Measurements from ENCODE around the gene SEMA5B. TPM values are rescaled to one million over a fixed set of nuclear protein-coding genes. Genes with fewer than 3 reads are reported as not detected.

Gene SEMA5B
- total RNA-seq, 1 experiment from 2014 or later, result 0.16 TPM

GRCh38 chr3:123021996-123022510 lies 5.5 kb downstream of the SEMA5B start:
- Histone ChIP-seq H3K9me3 (replicated peaks) (no peaks in the 10 kb centered on the region), H3K36me3 (no peaks in the 10 kb centered on the region), H3K27me3 (peaks cover 20% of the 10 kb centered on the region), H3K27ac (no peak overlapping the region), H3K4me1 (peaks cover 5% of the 10 kb centered on the region; the same call in 1 of the 2 replicates), H3K4me3 (no peak overlapping the region)
- peak in 1 of 2 experiments; percentile 28 for DNase-seq

- H3K4me1 ChIP-seq, result peaks cover 5% of the 10 kb centered on the region; the same call in 1 of the 2 replicates
- peaks cover 20% of the 10 kb centered on the region for H3K27me3 ChIP-seq
- no peak for DNase-seq
Observed at GRCh38 chr3:123021388-123021787, 6.2 kb downstream of the SEMA5B start.

GRCh38 chr3:123020709-123021108 lies 6.9 kb downstream of the SEMA5B start:
- Histone ChIP-seq H3K36me3 (no peaks in the 10 kb centered on the region), H3K4me3 (no peak overlapping the region), H3K4me1 (peaks cover 5% of the 10 kb centered on the region; the same call in 1 of the 2 replicates), H3K27ac (no peak overlapping the region), H3K9me3 (replicated peaks) (no peaks in the 10 kb centered on the region), H3K27me3 (peaks cover 17% of the 10 kb centered on the region)
- DNase-seq, result no peak

More at GRCh38 chr3:123021388-123021787, 6.2 kb downstream of the SEMA5B start:
- Histone ChIP-seq H3K36me3 (no peaks in the 10 kb centered on the region), H3K9me3 (replicated peaks) (no peaks in the 10 kb centered on the region), H3K27ac (no peak overlapping the region), H3K4me3 (no peak overlapping the region)

GRCh38 chr3:123019591-123019990 lies 8.0 kb downstream of the SEMA5B start:
- no peak overlapping the region for H3K27ac ChIP-seq
- peaks cover 14% of the 10 kb centered on the region; the same call in 1 of the 2 replicates for H3K27me3 ChIP-seq
- H3K4me3 ChIP-seq, result no peak overlapping the region
- peaks cover 5% of the 10 kb centered on the region; the same call in 1 of the 2 replicates for H3K4me1 ChIP-seq
- H3K36me3 ChIP-seq, result no peaks in the 10 kb centered on the region
- no peaks in the 10 kb centered on the region for H3K9me3 ChIP-seq (replicated peaks)
- no peak for DNase-seq

GRCh38 chr3:123019161-123019560 lies 8.4 kb downstream of the SEMA5B start:
- Histone ChIP-seq H3K27me3 (peaks cover 14% of the 10 kb centered on the region; the same call in 1 of the 2 replicates), H3K4me3 (no peak overlapping the region)
- DNase-seq, result no peak

GRCh38 chr3:123018683-123019082 lies 8.9 kb downstream of the SEMA5B start:
- Histone ChIP-seq H3K4me3 (no peak overlapping the region), H3K4me1 (peaks cover 5% of the 10 kb centered on the region; the same call in 1 of the 2 replicates), H3K27ac (no peak overlapping the region), H3K36me3 (no peaks in the 10 kb centered on the region), H3K9me3 (replicated peaks) (no peaks in the 10 kb centered on the region), H3K27me3 (peaks cover 14% of the 10 kb centered on the region; the same call in 1 of the 2 replicates)
- no peak for DNase-seq

More at GRCh38 chr3:123019161-123019560, 8.4 kb downstream of the SEMA5B start:
- no peaks in the 10 kb centered on the region for H3K9me3 ChIP-seq (replicated peaks)
- H3K4me1 ChIP-seq, result peaks cover 5% of the 10 kb centered on the region; the same call in 1 of the 2 replicates
- H3K36me3 ChIP-seq, result no peaks in the 10 kb centered on the region
- no peak overlapping the region for H3K27ac ChIP-seq

GRCh38 chr3:123015596-123015995 lies 12.0 kb downstream of the SEMA5B start:
- H3K4me3 ChIP-seq, result no peak overlapping the region
- H3K27ac ChIP-seq, result no peak overlapping the region
- DNase-seq, result no peak
- no peaks in the 10 kb centered on the region for H3K4me1 ChIP-seq
- H3K36me3 ChIP-seq, result no peaks in the 10 kb centered on the region
- H3K9me3 ChIP-seq (replicated peaks), result no peaks in the 10 kb centered on the region
- H3K27me3 ChIP-seq, result peaks cover 10% of the 10 kb centered on the region; the same call in 1 of the 2 replicates

GRCh38 chr3:123013876-123014275 lies 13.7 kb downstream of the SEMA5B start:
- peaks cover 4% of the 10 kb centered on the region; the same call in 1 of the 2 replicates for H3K27me3 ChIP-seq
- peak; percentile 56 to 75 for DNase-seq
- no peak overlapping the region for H3K4me3 ChIP-seq
- H3K27ac ChIP-seq, result no peak overlapping the region
- H3K36me3 ChIP-seq, result no peaks in the 10 kb centered on the region
- no peaks in the 10 kb centered on the region for H3K9me3 ChIP-seq (replicated peaks)
- H3K4me1 ChIP-seq, result peaks cover 4% of the 10 kb centered on the region

GRCh38 chr3:123012652-123013051 lies 14.9 kb downstream of the SEMA5B start:
- H3K36me3 ChIP-seq, result no peaks in the 10 kb centered on the region
- DNase-seq, result no peak
- H3K4me1 ChIP-seq, result peaks cover 8% of the 10 kb centered on the region
- H3K27me3 ChIP-seq, result no peaks in the 10 kb centered on the region; the same call in 1 of the 2 replicates
- H3K9me3 ChIP-seq (replicated peaks), result no peaks in the 10 kb centered on the region
- no peak overlapping the region for H3K27ac ChIP-seq
- no peak overlapping the region for H3K4me3 ChIP-seq

GRCh38 chr3:123011447-123011846 lies 16.1 kb downstream of the SEMA5B start:
- Histone ChIP-seq H3K4me1 (peaks cover 8% of the 10 kb centered on the region), H3K36me3 (no peaks in the 10 kb centered on the region), H3K27me3 (no peaks in the 10 kb centered on the region; the same call in 1 of the 2 replicates), H3K9me3 (replicated peaks) (no peaks in the 10 kb centered on the region), H3K4me3 (no peak overlapping the region), H3K27ac (no peak overlapping the region)
- DNase-seq, result no peak

- Histone ChIP-seq H3K4me3 (no peak overlapping the region), H3K4me1 (peaks cover 8% of the 10 kb centered on the region), H3K9me3 (replicated peaks) (no peaks in the 10 kb centered on the region), H3K27ac (no peak overlapping the region), H3K27me3 (no peaks in the 10 kb centered on the region; the same call in 1 of the 2 replicates), H3K36me3 (no peaks in the 10 kb centered on the region)
- DNase-seq, result peak; percentile 47 to 73
Observed at GRCh38 chr3:123008840-123009239, 18.7 kb downstream of the SEMA5B start.

GRCh38 chr3:123006609-123007008 lies 21.0 kb downstream of the SEMA5B start:
- Histone ChIP-seq H3K27me3 (peaks cover 6% of the 10 kb centered on the region; the same call in 1 of the 2 replicates), H3K4me3 (no peak overlapping the region), H3K4me1 (peaks cover 8% of the 10 kb centered on the region), H3K27ac (no peak overlapping the region), H3K36me3 (no peaks in the 10 kb centered on the region), H3K9me3 (replicated peaks) (no peaks in the 10 kb centered on the region)
- no peak for DNase-seq

GRCh38 chr3:123005291-123005690 lies 22.3 kb downstream of the SEMA5B start:
- DNase-seq, result no peak
- H3K4me3 ChIP-seq, result no peak overlapping the region
- peaks cover 8% of the 10 kb centered on the region for H3K4me1 ChIP-seq
- peaks cover 6% of the 10 kb centered on the region; the same call in 1 of the 2 replicates for H3K27me3 ChIP-seq
- H3K9me3 ChIP-seq (replicated peaks), result no peaks in the 10 kb centered on the region
- no peaks in the 10 kb centered on the region for H3K36me3 ChIP-seq
- H3K27ac ChIP-seq, result no peak overlapping the region

GRCh38 chr3:123004201-123004918 lies 23.2 kb downstream of the SEMA5B start:
- H3K27me3 ChIP-seq, result 0 out of 2 replicates have a peak, but pooled peaks cover 6% of the 10 kb centered on the region
- no peak overlapping the region for H3K27ac ChIP-seq
- peaks cover 8% of the 10 kb centered on the region for H3K4me1 ChIP-seq
- DNase-seq, result no peak
- no peaks in the 10 kb centered on the region for H3K36me3 ChIP-seq
- H3K9me3 ChIP-seq (replicated peaks), result no peaks in the 10 kb centered on the region
- no peak overlapping the region for H3K4me3 ChIP-seq

All from SJCRH30 (cell line).